Activated T-cell treated with anti-CD3 and anti-CD28 coated beads for 1 hour (primary cell): ENCODE data around the gene MGMT.

Experiments used
- DNase-seq: peaks from one replicate; pipeline ENCODE4 v3.0.0-alpha.2; 2020; ENCODE audit warnings: low read depth

Gene MGMT

DNA sequence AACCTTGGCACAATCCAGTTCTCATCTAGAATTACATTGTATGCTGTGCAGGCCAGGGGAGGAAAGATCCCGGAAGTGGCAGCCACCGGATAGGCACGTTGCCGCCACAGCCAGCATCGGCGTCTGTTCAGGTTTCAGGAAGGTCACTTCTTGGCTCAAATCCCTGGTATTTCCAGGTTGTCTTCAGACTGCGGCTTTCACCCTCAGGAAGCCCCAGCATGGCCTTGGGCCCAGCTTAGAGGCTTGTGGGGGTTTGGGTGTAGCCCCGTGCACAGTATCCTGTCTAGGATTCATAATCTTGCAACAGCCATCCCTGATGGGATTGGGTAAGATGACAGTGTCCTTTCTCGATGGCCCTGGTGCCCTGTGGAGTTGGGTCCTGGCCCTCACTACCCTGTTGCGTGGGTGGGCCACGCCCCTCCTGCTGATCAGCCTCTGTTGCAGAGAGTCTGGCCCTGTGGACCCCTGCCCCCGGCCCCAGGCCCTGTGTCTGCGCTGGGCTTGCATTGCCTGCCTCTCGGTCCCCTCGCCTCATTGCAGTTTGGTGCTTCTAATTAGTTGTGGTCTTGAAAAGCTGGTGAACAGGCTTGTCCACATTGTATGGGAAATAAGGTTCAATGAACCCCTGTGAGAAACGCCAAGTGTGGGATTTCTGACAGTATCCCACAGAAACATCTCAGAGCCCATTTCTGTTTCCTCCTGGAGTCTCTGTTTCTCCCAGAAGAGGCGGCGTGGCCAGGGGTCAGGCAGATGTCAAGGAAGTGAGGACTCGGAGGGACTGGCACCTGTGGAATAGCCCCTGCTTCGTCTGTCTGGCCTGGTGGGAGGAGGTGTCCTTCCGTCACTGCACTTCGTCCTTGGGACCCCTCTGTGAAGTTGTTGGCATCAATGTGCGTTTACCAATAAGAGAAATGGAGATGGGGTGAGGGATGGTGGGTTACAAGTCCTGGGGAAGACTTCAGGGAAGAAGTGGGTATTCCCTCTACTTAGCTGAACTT lies 77.5 kb downstream of the MGMT start:
- DNase-seq: no peak

GRCh38 chr10:129545261-129545660 lies 78.2 kb downstream of the MGMT start:
- no peak for DNase-seq

- no peak for DNase-seq
Observed at GRCh38 chr10:129546106-129546505, 79.1 kb downstream of the MGMT start.

GRCh38 chr10:129547608-129548007 lies 80.6 kb downstream of the MGMT start:
- no peak for DNase-seq

DNA sequence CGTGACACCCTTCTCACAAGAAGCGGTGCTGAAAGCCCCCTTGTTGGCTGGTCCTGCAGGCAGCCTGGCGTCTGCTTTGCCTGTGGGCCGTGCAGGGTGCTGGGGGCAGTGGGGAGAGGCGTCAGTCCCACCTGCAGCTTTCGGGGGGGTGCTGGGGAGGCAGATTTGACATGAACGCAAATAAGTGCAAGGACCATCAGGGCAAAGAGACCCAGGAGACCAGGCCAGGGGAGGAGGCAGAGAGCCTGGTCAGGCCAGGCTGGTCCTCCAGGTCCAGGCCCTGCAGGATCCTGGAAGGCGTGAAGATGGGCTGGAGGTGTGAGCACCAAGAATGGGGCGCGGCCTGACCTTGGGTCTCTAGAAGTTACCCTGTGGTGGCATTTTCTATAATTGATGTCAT lies 81.6 kb downstream of the MGMT start:
- DNase-seq: no peak

DNA sequence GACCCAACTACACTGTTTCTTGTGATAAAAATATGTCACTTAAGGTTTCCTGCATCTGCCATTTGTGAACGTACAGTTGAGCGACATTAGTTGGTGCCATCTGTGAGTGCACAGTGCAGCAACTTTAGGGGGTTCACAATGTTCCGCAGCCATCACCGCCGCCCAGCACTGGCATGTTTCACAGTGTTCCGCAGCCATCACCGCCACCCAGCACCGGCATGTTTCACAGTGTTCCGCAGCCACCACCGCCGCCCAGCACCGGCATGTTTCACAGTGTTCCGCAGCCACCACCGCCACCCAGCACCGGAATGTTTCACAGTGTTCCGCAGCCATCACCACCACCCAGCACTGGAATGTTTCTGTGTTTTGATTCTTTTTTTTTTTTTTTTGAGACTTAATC lies 83.0 kb downstream of the MGMT start:
- DNase-seq: no peak

GRCh38 chr10:129550658-129551057 lies 83.6 kb downstream of the MGMT start:
- no peak for DNase-seq

DNA sequence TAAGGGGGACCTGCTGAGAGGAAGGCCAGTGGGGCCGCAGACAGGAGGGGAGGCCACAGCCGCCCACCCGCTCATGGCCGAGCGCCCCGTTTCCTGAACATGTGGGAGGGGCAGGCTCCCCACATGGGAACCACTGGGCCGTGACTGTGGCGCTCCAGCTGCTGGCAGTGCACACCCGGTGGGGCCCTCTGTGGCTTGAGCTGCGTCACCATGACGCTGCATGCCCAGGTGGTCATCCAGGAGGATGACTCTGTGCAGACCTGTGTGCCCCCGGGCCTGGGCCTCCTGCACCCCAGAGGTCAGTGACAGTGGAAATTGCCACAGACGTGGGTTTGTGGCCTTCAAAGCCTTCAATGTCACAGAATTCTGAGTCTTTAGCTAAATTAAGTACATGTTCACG lies 85.1 kb downstream of the MGMT start:
- DNase-seq: no peak

- DNase-seq: no peak
Observed at GRCh38 chr10:129553928-129554327, 86.9 kb downstream of the MGMT start.

DNA sequence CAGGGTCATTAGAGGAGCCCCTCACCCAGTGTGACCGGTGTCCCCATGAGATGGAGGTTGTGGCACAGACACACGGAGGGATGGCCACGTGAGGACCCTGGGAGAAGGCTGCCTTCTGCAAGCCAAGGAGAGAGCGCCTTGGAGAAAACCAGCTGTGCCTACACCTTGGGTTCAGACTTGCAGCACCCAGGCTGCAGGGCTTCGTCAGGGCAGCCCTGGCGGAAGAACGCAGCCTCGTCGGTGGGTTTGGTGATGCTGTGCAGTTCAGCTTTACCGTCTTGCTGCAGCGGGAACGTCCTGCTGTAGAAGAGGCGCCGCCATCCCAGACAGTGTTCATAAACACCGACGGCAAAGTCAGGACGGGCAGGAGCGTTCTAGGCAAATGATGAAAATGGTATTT lies 89.3 kb downstream of the MGMT start:
- no peak for DNase-seq

DNA sequence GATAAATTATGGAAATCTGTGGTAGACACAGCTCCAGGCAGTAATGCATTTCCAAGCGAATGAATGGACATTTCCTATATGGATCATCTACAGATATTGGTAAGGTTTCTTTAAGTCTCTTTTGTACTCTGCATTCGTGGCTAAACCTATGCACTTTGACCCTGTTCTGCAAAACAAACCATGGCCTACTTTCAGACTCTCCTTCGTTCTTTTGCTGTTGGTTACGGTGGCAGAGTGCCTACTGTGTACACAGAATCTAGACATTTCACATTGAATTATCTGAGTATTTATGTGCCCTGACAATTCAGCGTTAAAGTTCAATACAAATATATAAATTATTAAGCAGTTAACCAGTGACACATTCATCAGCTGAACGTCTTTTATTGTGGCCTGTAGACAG lies 93.3 kb downstream of the MGMT start:
- no peak for DNase-seq

DNA sequence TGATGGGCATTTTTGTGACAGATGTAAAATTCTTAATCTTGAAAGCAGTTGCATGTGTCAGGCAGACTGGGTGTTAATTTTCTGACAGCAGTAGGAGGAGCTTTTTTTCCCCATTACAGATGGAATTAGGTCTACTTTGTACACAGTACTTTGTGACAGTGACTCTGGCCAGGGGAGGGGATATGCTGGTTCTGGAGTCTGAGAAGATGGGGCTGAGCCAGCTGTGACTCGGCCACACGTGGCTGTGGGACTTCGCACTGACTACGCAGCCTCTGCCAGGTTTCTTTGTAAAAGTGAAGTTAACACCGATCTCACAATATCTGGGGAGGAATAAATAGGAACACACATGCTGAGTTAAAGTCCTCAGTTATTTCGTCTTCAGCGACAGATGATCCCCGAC lies 95.4 kb downstream of the MGMT start:
- no peak for DNase-seq

GRCh38 chr10:129564923-129565322 lies 97.9 kb downstream of the MGMT start:
- DNase-seq: no peak

- DNase-seq: no peak
Observed at GRCh38 chr10:129568583-129569344, 101.7 kb downstream of the MGMT start.

GRCh38 chr10:129570185-129570584 lies 103.1 kb downstream of the MGMT start:
- no peak for DNase-seq

DNA sequence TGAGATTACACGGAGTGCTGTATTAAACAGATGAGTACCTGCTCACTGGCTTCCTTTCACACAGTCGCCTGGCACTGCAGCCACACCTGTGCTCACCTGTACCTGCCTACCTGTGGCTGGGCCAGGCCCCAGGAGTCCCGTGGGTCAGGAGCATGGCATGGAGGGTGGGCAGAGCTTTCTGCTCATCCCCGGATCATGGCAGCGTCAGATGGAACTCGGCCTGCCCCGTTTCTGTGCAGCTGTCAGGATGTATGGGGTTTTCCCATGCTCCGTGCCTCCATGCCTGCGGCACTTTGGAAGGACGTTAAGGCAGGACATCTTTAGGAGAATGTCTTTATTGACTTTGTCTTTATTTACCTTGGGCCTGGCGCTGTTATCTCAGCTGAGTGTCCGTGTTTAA lies 112.2 kb downstream of the MGMT start:
- no peak for DNase-seq

DNA sequence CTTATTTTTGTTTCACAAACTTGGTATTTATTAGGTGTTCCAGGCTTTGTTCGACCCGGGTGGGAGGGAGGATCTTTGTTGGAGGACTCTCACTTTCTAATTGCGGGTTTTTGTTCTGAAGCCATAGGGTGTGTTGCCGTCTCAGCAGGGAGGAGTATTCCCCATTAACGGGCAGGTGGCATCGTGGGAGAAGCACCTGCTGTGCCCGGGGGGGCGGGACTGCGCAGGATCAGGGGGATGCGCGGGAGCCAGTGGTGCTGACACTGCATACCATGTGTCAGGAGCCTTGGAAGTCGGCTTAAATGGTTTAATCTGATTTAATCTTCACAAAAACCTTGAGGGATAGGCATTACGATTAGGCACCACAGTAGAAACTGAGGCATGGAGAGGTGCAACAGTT lies 113.0 kb downstream of the MGMT start:
- no peak for DNase-seq

GRCh38 chr10:129580901-129581300 lies 113.9 kb downstream of the MGMT start:
- DNase-seq: no peak

GRCh38 chr10:129581827-129582411 lies 114.9 kb downstream of the MGMT start:
- DNase-seq: no peak

- no peak for DNase-seq
Observed at GRCh38 chr10:129583831-129584230, 116.8 kb downstream of the MGMT start.

DNA sequence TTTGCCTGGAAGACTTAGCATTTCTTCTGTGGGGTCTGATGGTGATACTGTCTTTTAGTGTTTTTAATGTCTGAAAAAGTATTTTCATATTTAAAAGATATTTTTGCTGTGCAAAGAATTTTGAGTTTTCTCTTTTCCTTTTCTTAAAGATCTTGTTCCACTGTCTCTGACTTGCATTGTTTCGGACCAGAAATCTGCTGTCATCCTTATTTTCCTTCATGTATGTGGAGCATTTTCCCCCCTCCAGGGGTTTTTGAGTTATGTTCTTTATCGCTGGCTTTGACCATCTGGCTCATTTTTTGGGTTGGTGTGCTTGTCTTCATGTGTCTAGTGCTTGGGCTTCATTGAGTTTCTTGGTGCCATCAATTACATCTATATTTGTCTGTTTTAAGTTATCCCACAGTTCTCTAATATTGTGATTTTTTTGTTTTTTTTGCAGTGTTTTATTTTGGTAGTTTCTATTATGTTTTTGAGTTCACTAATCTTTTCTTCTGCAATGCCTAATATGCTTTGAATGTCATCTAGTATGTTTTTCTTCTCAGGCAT lies 119.9 kb downstream of the MGMT start:
- DNase-seq: no peak

DNA sequence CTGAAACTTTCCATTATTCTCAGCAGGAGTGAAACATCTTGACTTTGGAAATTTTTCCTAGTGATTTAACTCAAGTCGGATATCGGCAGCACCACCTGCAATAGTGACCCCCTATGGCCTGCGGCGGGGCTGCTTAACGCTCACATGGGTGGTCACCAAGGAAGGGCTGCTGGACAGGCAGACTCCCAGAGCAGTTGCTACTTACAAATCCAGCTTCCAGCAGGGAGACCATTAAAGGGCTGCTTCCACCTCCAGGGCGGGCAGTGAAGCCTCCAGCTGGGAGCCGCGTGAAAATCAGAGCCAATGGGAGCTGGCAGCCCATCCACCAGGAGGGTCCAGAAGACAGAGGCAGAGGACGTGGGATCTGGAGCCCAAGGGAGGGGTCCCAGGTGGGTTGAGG lies 122.5 kb downstream of the MGMT start:
- no peak for DNase-seq

- DNase-seq: no peak
Observed at GRCh38 chr10:129593953-129594352, 126.9 kb downstream of the MGMT start.
